Measurements from ENCODE around the gene ST6GALNAC3.

The ST6GALNAC3 gene

DNA sequence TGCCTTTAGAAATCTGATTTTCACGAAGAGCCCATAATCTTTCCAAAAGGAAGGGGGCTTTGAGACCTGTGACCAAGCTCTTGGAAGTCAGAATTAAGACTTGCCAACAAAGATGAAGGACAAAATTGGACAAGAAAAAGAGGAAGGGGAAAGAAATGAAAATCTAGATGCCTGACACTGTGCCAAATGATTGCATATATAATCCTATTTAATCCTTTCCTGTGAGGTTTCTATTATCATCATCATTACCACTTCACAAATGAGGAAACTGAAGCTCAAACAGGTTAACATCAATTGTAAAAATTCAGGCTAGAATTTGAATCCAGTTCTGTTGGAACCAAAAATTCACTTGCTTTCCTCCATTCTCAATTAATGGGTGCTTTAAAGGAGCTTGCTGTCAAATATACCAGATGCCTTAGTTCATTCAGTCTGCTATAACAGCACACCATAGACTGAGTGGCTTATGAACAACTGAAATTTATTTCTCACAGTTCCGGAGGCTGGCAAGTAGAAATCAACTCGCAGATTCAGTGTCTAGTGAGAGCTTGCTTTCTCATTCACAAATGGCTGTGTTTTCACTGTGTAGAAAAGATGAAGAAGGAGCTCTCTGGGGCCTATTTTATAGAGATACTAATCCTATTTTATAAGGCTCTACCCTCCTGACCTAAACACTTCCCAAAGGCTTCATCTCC is 595.2 kb downstream of the ST6GALNAC3 start:
- Histone ChIP-seq H3K4me3 (ENCODE audit: low read length) (no peak overlapping the region), H3K9me3 (ENCODE audit: control insufficient read depth, low read length) (no peaks in the 10 kb centered on the region), H3K4me1 (ENCODE audit: control insufficient read depth, insufficient read depth, low read length) (peaks cover 5% of the 10 kb centered on the region), H3K9ac (ENCODE audit: low read length) (no peak overlapping the region), H3K36me3 (ENCODE audit: control insufficient read depth, insufficient read depth, low read length) (no peaks in the 10 kb centered on the region), H3K27me3 (ENCODE audit: control insufficient read depth, insufficient read depth, low read length) (no peaks in the 10 kb centered on the region)

DNA sequence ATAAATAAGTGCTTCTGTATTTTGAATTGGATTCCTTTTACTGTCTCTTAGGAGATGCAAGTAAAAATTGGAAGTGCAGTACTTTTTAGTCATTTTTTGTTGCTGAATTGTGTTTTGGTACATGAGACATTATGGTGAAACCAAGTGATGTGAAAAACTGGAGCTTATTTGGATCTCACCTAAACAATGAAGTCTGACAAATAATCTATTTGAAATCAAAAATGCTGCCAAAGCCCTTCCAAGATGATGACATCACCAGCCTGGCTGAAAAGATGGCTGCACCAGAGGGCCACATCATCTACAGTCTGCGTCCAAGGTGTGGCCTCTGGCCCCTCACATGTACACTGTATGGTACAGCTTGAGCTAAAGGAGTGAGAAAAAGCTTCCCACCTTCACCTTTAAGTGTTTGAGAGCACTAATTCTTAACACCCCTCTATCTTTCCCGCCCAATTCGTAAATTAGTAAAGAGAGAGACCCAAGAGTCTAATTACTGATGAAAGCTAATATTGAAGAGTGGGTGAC is 600.2 kb downstream of the ST6GALNAC3 start:
- no peak overlapping the region for H3K9ac ChIP-seq (ENCODE audit: low read length)

DNA sequence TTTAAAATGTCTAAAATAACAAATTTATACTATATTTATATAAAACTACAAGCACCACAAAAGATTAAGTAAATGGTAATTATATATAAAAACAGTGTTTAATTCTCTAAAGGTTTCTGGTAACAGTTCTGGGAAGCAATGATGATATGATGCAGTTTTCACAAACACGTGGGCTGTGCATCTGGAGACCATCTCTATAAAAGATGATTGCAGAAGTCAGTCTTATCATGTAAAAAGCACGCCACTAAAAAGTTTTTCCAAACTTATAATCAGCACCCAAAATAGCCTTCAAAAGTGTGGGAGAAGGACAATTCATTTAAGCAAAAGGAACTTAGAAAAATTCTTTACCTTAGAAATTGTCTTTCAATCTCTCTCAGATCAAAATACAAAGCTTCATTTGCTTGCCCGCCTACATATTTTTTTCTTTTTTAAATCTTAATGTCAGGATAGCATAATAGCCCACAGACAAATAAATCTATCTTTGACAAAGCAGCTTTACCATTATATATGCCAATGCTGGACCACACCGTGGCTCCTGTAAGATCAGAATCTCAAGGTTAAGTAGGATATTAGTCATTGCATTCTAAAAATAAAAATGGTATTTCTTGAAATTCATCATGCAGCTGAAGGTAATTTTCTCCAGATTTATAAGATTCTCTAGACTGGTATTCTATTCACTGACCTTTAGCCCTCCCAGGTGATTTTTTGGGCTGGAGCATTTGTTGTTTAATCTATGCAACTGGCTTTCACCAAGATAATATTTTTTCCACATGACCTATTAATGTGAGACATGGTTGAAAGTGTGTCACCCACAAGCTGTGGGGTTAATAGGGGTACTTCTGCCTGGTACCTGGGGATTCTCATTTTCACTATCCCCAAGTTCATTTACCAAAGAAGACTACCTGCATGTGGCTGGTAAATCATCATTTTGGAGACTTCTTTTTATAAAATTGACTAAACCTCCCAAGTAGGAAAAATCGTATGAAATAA is 603.2 kb downstream of the ST6GALNAC3 start:
- Histone ChIP-seq H3K9me3 (ENCODE audit: control insufficient read depth, low read length) (no peaks in the 10 kb centered on the region), H3K27me3 (ENCODE audit: control insufficient read depth, insufficient read depth, low read length) (no peaks in the 10 kb centered on the region), H3K4me1 (ENCODE audit: control insufficient read depth, insufficient read depth, low read length) (no peaks in the 10 kb centered on the region)

More for the DNA sequence above, 600.2 kb downstream of the ST6GALNAC3 start:
- Histone ChIP-seq H3K4me1 (ENCODE audit: control insufficient read depth, insufficient read depth, low read length) (no peaks in the 10 kb centered on the region), H3K4me3 (ENCODE audit: low read length) (no peak overlapping the region), H3K36me3 (ENCODE audit: control insufficient read depth, insufficient read depth, low read length) (no peaks in the 10 kb centered on the region), H3K9me3 (ENCODE audit: control insufficient read depth, low read length) (no peaks in the 10 kb centered on the region), H3K27me3 (ENCODE audit: control insufficient read depth, insufficient read depth, low read length) (no peaks in the 10 kb centered on the region)

DNA sequence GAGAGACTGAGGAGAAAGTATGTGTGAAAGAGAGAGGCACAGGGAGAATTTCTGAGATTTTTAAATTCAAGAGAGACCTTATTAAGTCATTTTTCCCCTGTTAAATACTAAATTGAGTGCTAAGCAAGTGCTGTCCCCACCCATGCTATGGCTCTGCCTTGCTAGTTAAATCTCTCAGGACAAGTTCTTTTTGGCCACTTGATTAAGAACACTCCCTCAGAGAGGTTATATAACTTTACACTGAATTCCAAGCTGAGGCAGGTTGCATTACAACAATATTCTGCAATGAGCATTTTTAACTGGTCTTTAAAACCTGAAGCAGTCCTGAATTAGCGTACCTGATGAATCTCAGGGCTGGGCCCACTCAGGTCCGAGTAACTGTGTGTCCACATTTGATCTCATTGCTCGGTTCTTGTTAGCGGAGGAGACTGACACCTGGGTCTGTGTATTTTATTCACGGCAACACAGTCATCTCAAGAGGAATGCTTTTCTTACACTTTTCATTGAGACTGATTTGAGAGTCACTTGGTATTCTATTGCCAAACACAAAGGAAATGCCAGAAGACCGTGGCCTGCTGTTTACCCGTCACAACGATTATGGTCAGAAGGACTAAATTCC is 605.1 kb downstream of the ST6GALNAC3 start:
- no peak overlapping the region for H3K4me3 ChIP-seq (ENCODE audit: low read length)
- no peaks in the 10 kb centered on the region for H3K36me3 ChIP-seq (ENCODE audit: control insufficient read depth, insufficient read depth, low read length)
- no peaks in the 10 kb centered on the region for H3K27me3 ChIP-seq (ENCODE audit: control insufficient read depth, insufficient read depth, low read length)
- H3K9me3 ChIP-seq (ENCODE audit: control insufficient read depth, low read length), result no peaks in the 10 kb centered on the region
- no peak overlapping the region for H3K9ac ChIP-seq (ENCODE audit: low read length)
- no peaks in the 10 kb centered on the region for H3K4me1 ChIP-seq (ENCODE audit: control insufficient read depth, insufficient read depth, low read length)

More for the DNA sequence above, 603.2 kb downstream of the ST6GALNAC3 start:
- H3K9ac ChIP-seq (ENCODE audit: low read length), result no peak overlapping the region
- no peak overlapping the region for H3K4me3 ChIP-seq (ENCODE audit: low read length)
- H3K36me3 ChIP-seq (ENCODE audit: control insufficient read depth, insufficient read depth, low read length), result no peaks in the 10 kb centered on the region

DNA sequence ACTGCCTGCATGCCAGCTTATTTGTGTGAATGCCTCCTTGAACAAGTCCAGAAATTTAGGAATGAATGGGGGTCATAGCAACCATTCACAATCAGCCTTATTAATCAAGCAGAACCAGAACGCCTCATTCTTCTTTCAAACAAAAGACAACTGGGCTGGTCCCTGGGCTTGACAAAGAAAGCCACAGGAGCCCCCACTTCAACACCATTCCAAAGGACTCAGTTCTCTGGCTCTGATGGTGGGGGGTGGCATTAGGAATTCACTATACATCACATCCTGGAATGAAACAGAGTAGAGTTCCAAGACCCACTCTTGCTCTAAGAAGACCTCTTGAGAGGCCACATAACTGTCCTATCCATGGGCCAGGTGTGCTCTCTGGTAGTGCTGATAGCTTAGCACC is 606.1 kb downstream of the ST6GALNAC3 start:
- Histone ChIP-seq H3K27me3 (ENCODE audit: control insufficient read depth, insufficient read depth, low read length) (no peaks in the 10 kb centered on the region), H3K4me3 (ENCODE audit: low read length) (no peak overlapping the region), H3K36me3 (ENCODE audit: control insufficient read depth, insufficient read depth, low read length) (no peaks in the 10 kb centered on the region), H3K4me1 (ENCODE audit: control insufficient read depth, insufficient read depth, low read length) (no peaks in the 10 kb centered on the region), H3K9ac (ENCODE audit: low read length) (no peak overlapping the region), H3K9me3 (ENCODE audit: control insufficient read depth, low read length) (no peaks in the 10 kb centered on the region)

DNA sequence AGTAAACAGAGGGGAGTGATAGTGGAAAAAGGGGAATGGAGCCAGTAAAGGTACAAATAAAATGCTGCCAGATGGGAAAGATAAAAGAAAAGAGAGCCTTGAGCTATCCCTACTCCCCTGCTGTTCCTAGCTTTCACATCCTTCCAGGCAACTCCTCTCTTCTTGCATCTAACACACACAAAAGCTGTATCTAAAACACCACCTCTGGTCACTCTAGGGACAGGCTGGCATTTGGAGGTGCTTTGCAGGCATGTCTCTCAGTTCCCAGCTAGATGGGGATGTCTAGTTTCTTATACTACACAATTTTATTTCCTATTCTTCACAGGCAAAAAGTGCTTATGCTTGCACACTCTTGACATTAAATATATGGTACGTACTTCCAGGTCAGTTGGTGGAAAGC is 607.6 kb downstream of the ST6GALNAC3 start:
- H3K4me1 ChIP-seq (ENCODE audit: control insufficient read depth, insufficient read depth, low read length), result no peaks in the 10 kb centered on the region
- no peak overlapping the region for H3K9ac ChIP-seq (ENCODE audit: low read length)
- no peaks in the 10 kb centered on the region for H3K9me3 ChIP-seq (ENCODE audit: control insufficient read depth, low read length)
- no peaks in the 10 kb centered on the region for H3K27me3 ChIP-seq (ENCODE audit: control insufficient read depth, insufficient read depth, low read length)
- no peaks in the 10 kb centered on the region for H3K36me3 ChIP-seq (ENCODE audit: control insufficient read depth, insufficient read depth, low read length)
- H3K4me3 ChIP-seq (ENCODE audit: low read length), result no peak overlapping the region

Measured in mucosa of stomach (tissue), 1 donor.